Measurements from ENCODE around the gene GTSF1L.

GTSF1L gene

GRCh38 chr20:43744966-43745730 is 18.3 kb upstream of the GTSF1L start:
- Histone ChIP-seq H2AFZ (ENCODE audit: low read length, unreplicated experiment) (no peak overlapping the region), H3K27ac (ENCODE audit: low read depth, low read length) (no peak overlapping the region), H3K4me3 (ENCODE audit: low read depth, low read length) (no peak overlapping the region)

GRCh38 chr20:43744151-43744611 is 17.4 kb upstream of the GTSF1L start:
- Histone ChIP-seq H3K4me3 (ENCODE audit: low read depth, low read length) (no peak overlapping the region), H3K79me2 (ENCODE audit: control insufficient read depth, insufficient read depth, low read length, unreplicated experiment) (no peaks in the 10 kb centered on the region), H3K4me1 (ENCODE audit: control insufficient read depth, insufficient read depth, low read length, unreplicated experiment) (peaks cover 6% of the 10 kb centered on the region), H3K27ac (ENCODE audit: low read depth, low read length) (no peak overlapping the region), H3K36me3 (ENCODE audit: insufficient read depth, low read length) (no peaks in the 10 kb centered on the region), H2AFZ (ENCODE audit: low read length, unreplicated experiment) (no peak overlapping the region), H3K27me3 (ENCODE audit: insufficient read depth, low read length) (peaks cover 6% of the 10 kb centered on the region; the same call in 1 of the 2 replicates)

More at GRCh38 chr20:43744966-43745730, 18.3 kb upstream of the GTSF1L start:
- no peaks in the 10 kb centered on the region for H3K36me3 ChIP-seq (ENCODE audit: insufficient read depth, low read length)
- H3K27me3 ChIP-seq (ENCODE audit: insufficient read depth, low read length): peaks cover 6% of the 10 kb centered on the region; the same call in 1 of the 2 replicates
- peaks cover 6% of the 10 kb centered on the region for H3K4me1 ChIP-seq (ENCODE audit: control insufficient read depth, insufficient read depth, low read length, unreplicated experiment)
- no peaks in the 10 kb centered on the region for H3K79me2 ChIP-seq (ENCODE audit: control insufficient read depth, insufficient read depth, low read length, unreplicated experiment)

- Histone ChIP-seq H2AFZ (ENCODE audit: low read length, unreplicated experiment) (no peak overlapping the region), H3K4me1 (ENCODE audit: control insufficient read depth, insufficient read depth, low read length, unreplicated experiment) (no peaks in the 10 kb centered on the region), H3K27me3 (ENCODE audit: insufficient read depth, low read length) (peaks cover 8% of the 10 kb centered on the region; the same call in 1 of the 2 replicates), H3K4me3 (ENCODE audit: low read depth, low read length) (no peak overlapping the region), H3K27ac (ENCODE audit: low read depth, low read length) (no peak overlapping the region), H3K36me3 (ENCODE audit: insufficient read depth, low read length) (no peaks in the 10 kb centered on the region), H3K79me2 (ENCODE audit: control insufficient read depth, insufficient read depth, low read length, unreplicated experiment) (no peaks in the 10 kb centered on the region)
Observed at GRCh38 chr20:43740642-43741041, 13.8 kb upstream of the GTSF1L start.

- Histone ChIP-seq H3K27me3 (ENCODE audit: insufficient read depth, low read length) (peaks cover 12% of the 10 kb centered on the region; the same call in 1 of the 2 replicates), H3K4me1 (ENCODE audit: control insufficient read depth, insufficient read depth, low read length, unreplicated experiment) (no peaks in the 10 kb centered on the region), H3K4me3 (ENCODE audit: low read depth, low read length) (no peak overlapping the region), H2AFZ (ENCODE audit: low read length, unreplicated experiment) (no peak overlapping the region), H3K27ac (ENCODE audit: low read depth, low read length) (no peak overlapping the region), H3K79me2 (ENCODE audit: control insufficient read depth, insufficient read depth, low read length, unreplicated experiment) (no peaks in the 10 kb centered on the region), H3K36me3 (ENCODE audit: insufficient read depth, low read length) (no peaks in the 10 kb centered on the region)
Observed at GRCh38 chr20:43739148-43739749, 12.4 kb upstream of the GTSF1L start.

- H3K27me3 ChIP-seq (ENCODE audit: insufficient read depth, low read length): peaks cover 9% of the 10 kb centered on the region; the same call in 1 of the 2 replicates
- H3K27ac ChIP-seq (ENCODE audit: low read depth, low read length): no peak overlapping the region
- H3K36me3 ChIP-seq (ENCODE audit: insufficient read depth, low read length): no peaks in the 10 kb centered on the region
- no peaks in the 10 kb centered on the region for H3K79me2 ChIP-seq (ENCODE audit: control insufficient read depth, insufficient read depth, low read length, unreplicated experiment)
- H3K4me1 ChIP-seq (ENCODE audit: control insufficient read depth, insufficient read depth, low read length, unreplicated experiment): no peaks in the 10 kb centered on the region
- H2AFZ ChIP-seq (ENCODE audit: low read length, unreplicated experiment): no peak overlapping the region
- H3K4me3 ChIP-seq (ENCODE audit: low read depth, low read length): no peak overlapping the region
Observed at GRCh38 chr20:43737925-43738324, 11.1 kb upstream of the GTSF1L start.

- H3K27me3 ChIP-seq (ENCODE audit: insufficient read depth, low read length): peaks cover 11% of the 10 kb centered on the region; the same call in 1 of the 2 replicates
- H3K27ac ChIP-seq (ENCODE audit: low read depth, low read length): no peak overlapping the region
- H2AFZ ChIP-seq (ENCODE audit: low read length, unreplicated experiment): no peak overlapping the region
- no peaks in the 10 kb centered on the region for H3K36me3 ChIP-seq (ENCODE audit: insufficient read depth, low read length)
- no peak overlapping the region for H3K4me3 ChIP-seq (ENCODE audit: low read depth, low read length)
- H3K79me2 ChIP-seq (ENCODE audit: control insufficient read depth, insufficient read depth, low read length, unreplicated experiment): no peaks in the 10 kb centered on the region
- no peaks in the 10 kb centered on the region for H3K4me1 ChIP-seq (ENCODE audit: control insufficient read depth, insufficient read depth, low read length, unreplicated experiment)
Observed at GRCh38 chr20:43736588-43737158, 9.9 kb upstream of the GTSF1L start.

GRCh38 chr20:43731927-43732326 is 5.1 kb upstream of the GTSF1L start:
- H3K4me3 ChIP-seq (ENCODE audit: low read depth, low read length): no peak overlapping the region
- H3K36me3 ChIP-seq (ENCODE audit: insufficient read depth, low read length): no peaks in the 10 kb centered on the region
- no peaks in the 10 kb centered on the region for H3K79me2 ChIP-seq (ENCODE audit: control insufficient read depth, insufficient read depth, low read length, unreplicated experiment)
- peaks cover 11% of the 10 kb centered on the region for H3K27me3 ChIP-seq (ENCODE audit: insufficient read depth, low read length)
- no peaks in the 10 kb centered on the region for H3K4me1 ChIP-seq (ENCODE audit: control insufficient read depth, insufficient read depth, low read length, unreplicated experiment)
- H2AFZ ChIP-seq (ENCODE audit: low read length, unreplicated experiment): no peak overlapping the region
- no peak overlapping the region for H3K27ac ChIP-seq (ENCODE audit: low read depth, low read length)

GRCh38 chr20:43731469-43731868 is 4.7 kb upstream of the GTSF1L start:
- no peak overlapping the region for H3K27ac ChIP-seq (ENCODE audit: low read depth, low read length)
- H3K4me3 ChIP-seq (ENCODE audit: low read depth, low read length): no peak overlapping the region
- no peaks in the 10 kb centered on the region for H3K36me3 ChIP-seq (ENCODE audit: insufficient read depth, low read length)
- H3K27me3 ChIP-seq (ENCODE audit: insufficient read depth, low read length): peaks cover 11% of the 10 kb centered on the region
- no peaks in the 10 kb centered on the region for H3K79me2 ChIP-seq (ENCODE audit: control insufficient read depth, insufficient read depth, low read length, unreplicated experiment)
- no peak overlapping the region for H2AFZ ChIP-seq (ENCODE audit: low read length, unreplicated experiment)
- no peaks in the 10 kb centered on the region for H3K4me1 ChIP-seq (ENCODE audit: control insufficient read depth, insufficient read depth, low read length, unreplicated experiment)

GRCh38 chr20:43728686-43729255 is 2.0 kb upstream of the GTSF1L start:
- peaks cover 5% of the 10 kb centered on the region; the same call in 1 of the 2 replicates for H3K27me3 ChIP-seq (ENCODE audit: insufficient read depth, low read length)
- no peaks in the 10 kb centered on the region for H3K4me1 ChIP-seq (ENCODE audit: control insufficient read depth, insufficient read depth, low read length, unreplicated experiment)
- no peak overlapping the region for H3K27ac ChIP-seq (ENCODE audit: low read depth, low read length)
- no peak overlapping the region for H2AFZ ChIP-seq (ENCODE audit: low read length, unreplicated experiment)
- no peaks in the 10 kb centered on the region for H3K79me2 ChIP-seq (ENCODE audit: control insufficient read depth, insufficient read depth, low read length, unreplicated experiment)
- H3K4me3 ChIP-seq (ENCODE audit: low read depth, low read length): no peak overlapping the region
- H3K36me3 ChIP-seq (ENCODE audit: insufficient read depth, low read length): no peaks in the 10 kb centered on the region

- no peaks in the 10 kb centered on the region for H3K36me3 ChIP-seq (ENCODE audit: insufficient read depth, low read length)
- H3K4me3 ChIP-seq (ENCODE audit: low read depth, low read length): no peak overlapping the region
Observed at GRCh38 chr20:43727980-43728590, 1.3 kb upstream of the GTSF1L start.

More at GRCh38 chr20:43727980-43728590, 1.3 kb upstream of the GTSF1L start:
- peaks cover 5% of the 10 kb centered on the region; the same call in 1 of the 2 replicates for H3K27me3 ChIP-seq (ENCODE audit: insufficient read depth, low read length)
- no peaks in the 10 kb centered on the region for H3K79me2 ChIP-seq (ENCODE audit: control insufficient read depth, insufficient read depth, low read length, unreplicated experiment)
- no peak overlapping the region for H2AFZ ChIP-seq (ENCODE audit: low read length, unreplicated experiment)
- no peaks in the 10 kb centered on the region for H3K4me1 ChIP-seq (ENCODE audit: control insufficient read depth, insufficient read depth, low read length, unreplicated experiment)
- no peak overlapping the region for H3K27ac ChIP-seq (ENCODE audit: low read depth, low read length)

All from ACC112 (cell line).